HG02840 (cell line): ENCODE data around the gene AKTIP.
"Not testable (repeated sequence)": the region's sequence is repeated elsewhere in the genome, so short reads cannot be mapped to it uniquely, and the experiment has no call there.

Source experiments
- ATAC-seq: cut with Tn5 transposase; IDR thresholded peaks from one replicate; pipeline ENCODE4 v1.9.1; 2021; ENCODE audit warnings: mild to moderate bottlenecking, moderate library complexity, moderate number of reproducible peaks; ENCODE audit not compliant: unreplicated experiment, low FRiP score

Gene AKTIP

DNA sequence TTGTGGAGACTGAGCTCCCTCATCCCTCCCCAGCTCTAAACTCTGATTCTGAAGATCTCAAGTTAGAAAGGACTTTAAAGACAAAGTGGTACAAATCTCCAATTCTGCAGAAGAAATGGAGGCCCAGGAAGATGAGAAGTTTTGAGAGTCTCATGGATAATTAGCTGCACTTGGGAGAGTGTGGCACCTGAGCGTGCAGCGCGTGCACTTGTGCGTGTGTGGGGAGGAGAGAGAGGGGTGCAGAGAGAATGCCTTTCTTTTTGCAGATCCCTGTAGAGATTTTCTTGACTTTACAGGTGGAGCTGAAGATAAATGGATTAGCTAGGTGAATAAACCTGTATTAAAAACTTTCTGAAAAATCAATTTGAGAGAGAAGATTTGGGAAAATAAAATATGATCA is 14.8 kb upstream of the AKTIP start:
- no peak for ATAC-seq

DNA sequence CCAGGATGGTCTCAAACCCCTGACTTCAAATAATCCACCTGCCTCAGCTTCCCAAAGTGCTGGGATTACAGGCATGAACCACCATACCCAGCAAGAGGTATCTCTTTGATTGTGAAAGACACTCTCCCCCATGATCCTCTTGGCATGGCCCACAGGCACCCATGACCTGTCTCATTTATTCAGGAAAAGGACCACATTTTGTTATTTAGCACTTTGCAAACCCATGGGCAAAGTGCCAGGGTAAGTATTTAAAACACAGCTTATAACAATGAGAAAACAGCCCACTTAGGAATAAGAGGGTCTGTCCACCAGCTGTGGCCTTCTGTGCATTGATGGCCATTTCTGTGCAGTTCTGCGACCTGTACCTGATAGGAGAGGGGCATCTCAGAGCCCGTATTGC is 12.8 kb upstream of the AKTIP start:
- ATAC-seq: no peak

DNA sequence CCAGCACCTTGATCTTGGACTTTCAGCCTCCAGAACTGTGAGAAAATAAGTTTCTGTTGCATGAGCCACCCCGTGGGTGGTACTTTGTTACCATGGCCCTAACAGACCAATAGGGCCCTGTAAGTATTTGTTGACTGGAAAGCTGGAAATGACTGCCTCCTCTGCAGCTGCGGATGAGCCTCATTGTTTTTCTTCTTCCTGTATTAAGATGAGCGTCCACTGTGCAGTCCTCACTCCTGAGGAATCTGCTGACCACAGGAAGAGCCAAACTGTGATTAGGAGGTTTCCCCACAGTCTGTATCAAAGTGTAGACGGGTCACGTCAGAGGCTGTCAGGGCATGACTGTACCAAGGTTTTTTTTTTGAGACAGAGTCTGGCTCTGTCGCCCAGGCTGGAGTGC is 12.2 kb upstream of the AKTIP start:
- no peak for ATAC-seq

DNA sequence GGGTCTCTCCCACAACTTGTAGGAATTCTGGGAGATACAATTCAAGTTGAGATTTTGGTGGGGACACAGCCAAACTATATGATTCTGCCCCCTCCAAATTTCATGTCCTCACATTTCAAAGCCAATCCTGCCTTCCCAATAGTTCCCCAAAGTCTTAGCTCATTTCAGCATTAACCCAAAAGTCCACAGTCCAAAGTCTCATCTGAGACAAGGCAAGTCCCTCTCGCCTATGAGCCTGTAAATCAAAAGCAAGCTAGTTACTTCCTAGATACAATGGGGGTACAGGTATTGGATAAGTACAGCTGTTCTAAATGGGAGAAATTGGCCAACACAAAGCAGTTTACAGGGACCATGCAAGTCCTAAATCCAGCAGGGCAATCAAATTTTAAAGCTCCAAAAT is 9.8 kb upstream of the AKTIP start:
- ATAC-seq: not testable (repeated sequence)

DNA sequence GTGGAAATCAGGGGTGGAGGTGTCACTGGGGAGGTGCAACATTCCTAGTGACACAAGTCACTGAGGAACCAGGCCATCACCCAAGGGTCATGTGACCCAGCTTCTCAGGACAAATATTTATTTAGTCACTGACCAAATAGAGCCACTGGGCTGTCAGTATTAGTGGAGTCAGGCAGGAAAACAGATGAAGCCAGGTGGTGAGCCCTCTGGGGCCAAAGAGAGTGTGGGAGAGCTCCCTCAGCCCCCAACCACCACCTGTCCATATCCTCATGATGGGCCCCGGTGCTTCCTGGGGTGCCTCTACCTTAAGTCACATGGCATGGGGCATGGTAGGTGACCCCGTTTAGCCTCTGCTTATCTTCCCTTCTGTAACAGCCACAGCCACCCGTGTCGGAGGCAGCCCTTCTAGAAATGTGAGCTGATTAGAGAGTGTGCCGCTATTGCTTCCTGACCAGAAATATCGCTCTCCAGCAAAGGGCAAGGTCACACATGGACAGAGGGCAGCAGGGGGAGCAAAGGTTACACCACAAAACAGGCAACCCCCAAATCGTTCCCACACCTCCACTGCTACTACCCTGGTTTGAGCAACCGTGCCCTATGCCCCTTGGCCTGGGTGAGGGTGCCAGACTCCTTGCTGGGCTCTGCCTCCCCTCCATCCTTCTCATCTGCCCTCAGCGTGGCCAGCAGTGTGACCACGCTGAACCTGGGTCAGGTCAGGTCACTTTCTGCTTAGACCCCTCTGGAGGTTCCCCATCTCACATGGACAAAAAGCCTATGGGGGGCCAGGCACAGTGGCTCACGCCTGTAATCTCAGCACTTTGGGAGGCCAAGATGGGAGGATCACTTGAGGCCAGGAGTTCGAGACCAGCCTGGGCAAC is 8.6 kb upstream of the AKTIP start:
- ATAC-seq: no peak

DNA sequence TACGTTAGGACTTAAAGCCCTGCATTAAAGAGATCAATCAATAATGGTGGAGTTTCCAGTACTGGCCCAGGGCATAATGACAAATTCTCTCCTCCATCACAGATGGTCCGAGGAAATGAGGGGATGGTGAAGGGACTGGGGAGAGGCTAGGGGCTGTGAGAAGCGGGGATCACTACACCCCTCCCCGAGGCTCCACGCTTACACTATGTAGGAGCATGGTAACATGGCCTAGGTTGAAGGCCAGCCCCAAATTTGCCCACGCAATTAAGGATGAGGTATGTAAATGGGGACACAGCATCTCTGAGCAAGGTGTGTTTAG is 8.0 kb upstream of the AKTIP start:
- no peak for ATAC-seq

DNA sequence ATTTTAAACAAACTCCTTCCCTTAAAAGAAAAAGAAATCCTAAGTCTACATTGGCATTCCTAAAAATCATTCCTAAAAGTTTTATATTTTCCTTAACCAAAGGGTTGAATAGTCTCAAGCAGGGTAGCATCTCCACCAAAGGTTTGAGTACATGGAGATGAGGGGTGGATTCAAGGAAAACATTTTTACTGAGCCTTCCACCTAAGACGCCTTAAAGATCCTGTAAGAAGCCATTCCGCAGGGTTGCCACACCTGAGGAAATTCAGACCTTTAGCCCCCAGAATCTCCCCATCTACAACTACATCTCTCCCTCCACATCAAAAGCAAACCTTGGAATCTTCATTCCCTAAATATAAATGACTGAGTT is 7.7 kb upstream of the AKTIP start:
- ATAC-seq: no peak

DNA sequence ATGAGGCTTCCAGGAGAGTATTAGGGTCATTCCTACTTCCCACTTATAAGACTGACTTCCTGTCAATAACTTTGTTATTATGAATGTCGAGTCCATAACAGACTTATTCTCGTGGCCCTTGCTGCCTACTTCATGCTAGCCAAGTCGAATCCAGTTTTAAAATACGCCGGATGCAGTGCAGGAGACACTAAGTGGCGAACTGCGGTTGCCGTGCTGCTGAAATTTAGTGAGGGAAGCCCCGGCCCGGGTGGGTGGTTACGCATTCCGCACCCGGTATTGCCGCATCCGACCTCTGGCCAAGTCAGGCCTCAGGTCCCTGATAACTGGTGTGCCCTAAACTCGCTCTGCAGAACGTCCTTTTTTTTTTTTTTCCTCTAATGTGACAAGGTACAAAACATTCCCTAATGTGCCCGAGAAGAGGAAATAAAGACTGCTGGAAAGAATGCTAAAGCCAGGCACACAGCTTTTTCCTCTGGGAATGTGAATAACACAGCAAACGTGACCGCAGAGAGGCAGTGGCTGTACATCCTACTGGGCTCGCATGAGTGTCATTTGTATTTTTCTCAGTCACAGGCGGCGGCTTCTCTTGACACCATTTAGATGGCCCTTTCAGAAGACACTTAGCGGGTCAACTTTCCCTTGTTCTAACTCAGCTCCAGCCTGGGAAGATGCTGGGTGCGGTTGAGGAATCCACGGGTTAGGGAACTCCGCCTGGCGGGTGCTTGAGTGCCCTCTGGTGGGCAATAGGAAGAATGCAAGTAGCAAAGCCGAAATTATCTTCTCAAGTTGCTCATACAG is 7.1 kb upstream of the AKTIP start:
- no peak for ATAC-seq

DNA sequence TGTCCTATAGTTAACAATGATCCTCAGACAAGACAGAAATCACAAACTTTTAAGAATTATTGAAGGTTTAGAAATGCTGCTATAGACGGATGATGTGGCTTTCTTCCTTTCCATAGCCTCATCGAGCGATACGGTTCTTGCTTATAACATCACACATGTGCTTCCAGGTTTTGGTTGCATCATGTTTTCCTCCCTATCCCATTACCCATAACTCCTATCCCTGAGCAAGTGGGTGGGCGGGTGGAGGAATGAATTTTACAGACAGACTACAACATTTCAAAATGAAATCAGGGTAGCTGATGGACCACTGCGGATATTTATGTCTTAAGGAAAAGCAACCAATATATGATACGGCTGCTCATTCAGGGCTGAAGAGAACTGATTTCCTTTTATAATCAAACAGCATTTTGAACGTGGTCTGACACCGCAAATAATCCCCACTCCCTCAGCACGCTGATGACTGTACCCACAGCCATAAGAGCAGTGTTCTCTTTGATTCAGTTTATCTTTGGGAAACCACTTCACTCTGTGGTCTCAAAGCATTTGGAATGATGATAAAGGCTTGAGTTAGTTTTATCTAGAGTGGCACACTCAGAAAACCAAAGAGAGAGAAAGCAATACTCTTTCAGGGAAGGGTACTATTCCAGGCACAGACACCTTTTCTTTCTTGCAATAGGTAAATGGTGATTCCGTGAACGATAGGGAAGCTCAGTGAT is 4.6 kb upstream of the AKTIP start:
- no peak for ATAC-seq

DNA sequence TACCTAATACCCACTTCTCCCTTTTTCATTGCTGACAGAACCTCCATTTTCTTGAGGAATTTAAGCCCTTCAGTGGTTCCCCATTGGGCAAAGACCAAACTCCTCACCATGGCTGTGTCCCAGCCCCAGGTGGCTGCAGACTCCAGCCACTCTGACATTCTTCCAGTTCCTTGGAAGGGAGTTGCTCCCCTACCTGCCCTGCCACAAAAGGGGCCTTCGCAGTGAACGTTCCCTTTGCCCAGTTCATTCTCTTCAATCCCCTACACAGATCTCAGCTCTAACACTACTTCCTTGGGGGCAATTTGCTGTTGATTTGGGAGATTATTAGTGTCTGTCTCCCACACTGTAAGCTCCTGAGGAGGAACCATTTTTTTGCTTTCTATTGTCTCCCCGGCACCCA is 3.2 kb upstream of the AKTIP start:
- ATAC-seq: no peak

DNA sequence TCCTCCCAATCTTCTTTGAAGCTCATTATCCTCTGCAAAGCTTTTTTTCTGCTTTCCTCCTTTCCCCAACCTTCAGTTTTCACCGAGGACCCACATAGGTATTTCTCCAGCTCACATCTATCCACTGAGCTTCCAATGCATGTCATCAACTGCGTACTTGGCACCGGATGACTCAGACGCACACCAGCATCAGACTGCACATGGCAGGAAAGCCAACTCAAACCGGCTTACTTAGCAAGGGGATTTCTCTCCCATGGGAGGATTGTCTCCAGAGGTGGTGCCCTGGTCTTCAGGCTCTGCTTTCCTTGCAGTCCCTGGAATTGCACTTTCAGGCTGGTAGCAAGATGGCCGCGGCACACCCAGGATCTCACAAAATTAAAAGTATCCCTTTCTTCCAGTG is 1.7 kb upstream of the AKTIP start:
- no peak for ATAC-seq

DNA sequence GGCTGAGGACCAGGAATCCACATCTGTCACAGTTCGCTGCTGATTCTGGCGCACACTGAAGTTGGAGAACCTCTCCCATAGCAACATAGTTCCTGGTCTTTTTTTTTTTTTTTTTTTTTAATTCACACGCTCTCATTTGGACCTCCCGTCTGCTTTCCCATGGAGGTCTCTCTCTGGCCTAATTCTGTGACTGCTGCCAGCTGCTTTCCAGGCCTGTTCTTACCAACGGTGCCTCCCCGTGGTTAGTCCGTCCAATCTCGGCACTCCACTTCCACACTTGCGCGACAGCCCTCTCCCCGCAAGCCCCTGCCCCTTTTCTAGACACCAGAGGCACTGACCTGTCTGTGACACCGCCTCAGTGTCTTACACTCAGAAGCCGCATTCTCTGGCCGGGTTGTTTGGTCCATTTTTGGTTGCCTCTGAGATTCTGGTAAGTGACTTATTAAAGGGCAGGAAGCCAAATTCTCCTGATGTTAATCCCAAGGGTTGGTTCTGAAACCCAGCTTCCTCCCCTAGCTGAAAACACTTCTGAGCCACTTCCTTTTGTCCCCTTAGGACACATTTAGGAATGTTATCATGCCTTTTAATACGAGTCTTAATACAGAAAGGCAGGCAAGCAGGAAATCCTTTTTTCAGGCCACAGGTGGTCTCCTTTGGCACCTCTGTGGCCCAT is 1.1 kb upstream of the AKTIP start:
- no peak for ATAC-seq

DNA sequence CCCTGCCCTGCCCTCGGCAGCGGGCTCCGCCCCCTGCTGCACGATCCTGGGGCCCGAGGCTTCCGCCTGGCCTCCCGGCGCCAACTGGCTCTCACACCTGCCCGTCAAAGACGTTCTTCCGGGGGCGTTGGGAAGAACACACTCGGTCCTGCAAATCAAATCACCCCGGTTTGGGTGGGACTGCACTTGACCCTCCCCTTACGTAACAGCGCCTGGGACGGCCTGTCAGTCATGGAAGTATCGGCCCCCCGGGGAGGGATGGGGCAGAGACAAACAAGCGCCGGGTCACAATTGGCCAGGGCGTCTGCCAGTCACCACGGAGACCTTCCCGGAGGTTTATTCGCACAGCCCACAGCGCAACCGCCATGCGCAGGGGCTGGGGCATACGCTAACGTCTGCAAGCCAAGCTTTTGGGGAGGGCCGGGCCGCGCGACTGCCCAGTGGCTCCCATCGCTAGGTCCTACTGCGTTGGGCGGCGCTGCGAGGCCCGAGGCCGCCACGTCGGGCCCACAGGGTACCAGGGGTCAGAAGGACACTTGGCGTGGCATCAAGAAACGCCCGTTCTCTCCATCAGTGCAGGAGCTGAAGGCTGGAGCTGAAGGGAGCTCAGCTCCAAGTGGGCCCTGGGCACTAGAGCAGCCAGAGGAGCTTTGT is 388 bp upstream of the AKTIP start:
- peak; percentile 97 for ATAC-seq

DNA sequence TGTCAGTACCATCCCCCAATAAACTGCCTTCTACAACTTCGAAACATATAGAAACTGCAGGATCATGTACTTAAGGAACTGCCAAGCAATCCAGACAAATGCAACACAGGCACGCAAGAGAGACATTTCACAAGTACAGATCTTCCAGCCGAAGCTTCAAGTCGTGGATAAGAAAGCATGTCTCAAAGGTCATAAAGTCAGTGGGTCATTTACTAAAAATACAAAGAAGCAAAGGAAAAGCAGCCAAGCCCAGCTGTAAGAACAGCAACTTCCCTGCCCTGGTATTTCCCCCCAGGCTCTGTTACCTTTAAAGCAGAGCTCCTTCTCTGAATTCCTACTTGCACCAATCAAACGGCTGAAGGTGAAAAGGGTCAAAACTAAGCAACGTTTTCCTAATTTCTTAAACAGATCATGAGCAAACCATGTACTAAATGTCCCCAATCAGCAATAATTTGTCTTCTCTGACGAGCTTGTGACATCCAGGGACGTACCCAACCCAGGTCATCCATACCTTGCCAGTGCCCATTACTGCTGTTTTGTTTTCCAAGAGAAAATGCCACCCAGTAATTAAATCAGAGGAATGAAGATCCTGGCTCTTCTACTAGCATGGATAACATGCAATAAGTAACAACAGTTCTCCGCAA is 1.7 kb downstream of the AKTIP start:
- no peak for ATAC-seq

DNA sequence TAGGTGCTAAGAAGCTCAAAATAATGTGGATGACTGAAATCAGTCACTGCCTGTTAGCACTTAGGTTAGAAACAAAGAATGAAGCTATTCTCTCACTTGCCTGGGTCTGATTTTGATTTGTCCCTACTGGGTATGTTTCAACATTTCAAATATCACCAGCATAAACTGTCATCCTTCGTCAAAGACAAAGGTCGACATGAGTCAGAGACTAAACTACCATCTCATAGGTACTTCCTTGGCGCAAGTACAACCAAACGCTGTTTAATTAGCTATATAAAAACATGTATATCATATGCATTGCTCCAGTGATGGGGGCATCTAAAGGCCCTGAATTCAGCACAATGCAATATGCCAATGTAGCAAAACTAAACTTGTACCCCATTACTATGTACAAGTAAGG is 4.0 kb downstream of the AKTIP start:
- no peak for ATAC-seq

DNA sequence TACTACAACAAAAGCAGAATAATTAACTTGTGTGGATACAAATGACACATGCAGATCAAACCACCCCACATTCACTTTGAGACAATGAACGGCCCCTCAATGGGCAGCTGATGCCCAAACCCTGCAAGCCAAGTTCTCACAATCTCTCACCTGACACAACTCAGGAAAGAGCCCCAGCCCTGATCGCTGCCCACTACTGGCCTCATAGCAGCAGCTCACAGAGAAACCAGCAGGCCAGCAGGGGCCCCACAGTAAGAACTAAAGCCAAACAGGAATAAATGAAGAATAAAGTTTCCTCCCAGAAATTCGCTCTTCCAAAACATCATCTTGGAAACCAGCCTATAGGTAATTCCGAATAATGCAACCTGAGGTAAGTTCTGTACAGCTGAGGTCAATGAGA is 7.7 kb downstream of the AKTIP start:
- ATAC-seq: no peak

DNA sequence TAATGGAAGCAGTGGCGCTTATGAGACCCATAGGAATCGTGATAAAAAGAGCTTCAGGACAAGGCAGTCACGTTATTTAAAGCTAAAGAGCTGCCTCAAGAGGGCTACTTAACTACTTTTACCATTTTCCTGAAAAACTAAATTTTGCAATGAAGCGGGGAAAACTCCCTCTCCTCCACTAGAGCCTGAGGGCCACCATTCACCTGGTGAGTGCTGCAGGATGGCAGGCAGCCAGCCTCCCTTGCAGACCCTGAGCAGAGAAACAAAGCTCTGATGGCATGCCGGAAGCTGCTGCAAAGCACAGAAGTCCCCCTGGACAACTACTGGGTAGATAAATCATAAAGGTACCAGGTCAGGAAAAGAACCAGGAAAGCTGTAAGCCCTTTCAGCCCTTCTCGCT is 8.4 kb downstream of the AKTIP start:
- ATAC-seq: no peak

DNA sequence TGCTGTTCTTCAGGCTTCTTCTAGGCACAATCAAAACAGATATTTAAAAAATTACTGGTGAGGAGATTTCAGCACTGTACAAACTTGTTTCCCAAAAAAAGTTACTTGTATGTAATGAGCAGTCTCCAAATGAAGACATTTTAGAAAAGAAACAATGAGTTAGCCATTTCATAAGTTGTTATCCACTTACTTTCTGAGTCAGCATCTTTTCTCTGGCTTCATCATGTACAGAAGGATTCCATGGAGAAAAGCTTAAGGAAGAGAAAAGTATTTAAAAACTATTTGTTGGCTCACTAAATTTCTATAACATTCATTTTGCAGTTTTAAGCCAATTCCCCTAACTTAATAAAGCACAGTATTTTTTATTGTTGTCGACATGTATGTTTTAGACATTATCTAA is 10.5 kb downstream of the AKTIP start:
- no peak for ATAC-seq

DNA sequence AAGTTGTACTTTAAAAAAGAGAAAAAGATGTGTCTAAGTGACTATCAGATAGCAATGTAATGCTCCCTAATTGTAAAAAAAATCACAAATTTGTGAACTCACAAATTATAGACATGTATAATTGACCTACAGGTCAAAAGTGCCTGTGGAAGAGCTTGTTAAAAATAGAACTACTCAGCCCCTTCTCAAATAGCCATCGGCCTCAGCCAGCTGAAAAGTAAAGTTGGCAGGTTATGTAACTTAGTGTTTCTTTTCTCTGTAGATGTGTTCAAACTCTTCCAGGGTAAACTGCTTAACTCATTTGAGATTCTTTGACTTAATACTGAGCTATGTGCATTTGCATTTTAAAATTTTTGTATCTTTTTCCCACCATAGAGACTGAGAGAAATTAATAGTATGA is 13.3 kb downstream of the AKTIP start:
- ATAC-seq: no peak

DNA sequence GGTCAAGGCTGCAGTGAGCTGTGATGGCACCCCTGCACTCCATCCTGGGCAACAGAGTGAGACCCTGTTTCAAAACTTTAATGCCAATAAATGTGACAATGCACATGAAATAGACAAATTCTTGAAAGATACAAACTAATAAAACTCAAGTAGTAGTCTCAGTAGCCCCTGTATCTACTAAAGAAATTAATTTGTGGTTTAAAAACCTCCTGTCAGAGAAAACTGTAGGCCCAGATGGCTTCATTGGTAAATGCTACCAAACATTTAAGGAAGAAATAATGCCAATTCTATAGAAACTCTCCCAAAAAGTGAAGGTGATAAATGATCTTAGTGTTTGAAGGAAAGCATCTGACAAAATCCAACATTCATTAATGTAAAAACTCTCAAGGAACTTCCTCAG is 16.8 kb downstream of the AKTIP start:
- no peak for ATAC-seq
